B cell (primary cell): ENCODE results near the gene HIBADH. TPM values are rescaled to one million over a fixed set of nuclear protein-coding genes. Genes with fewer than 3 reads are reported as not detected.

Experiments
- ATAC-seq: fragments of 200-7000 bp; cut with Tn5 transposase; one replicate; pipeline ENCODE4 v1.10.0; 2021; ENCODE audit warnings: low read depth, mild to moderate bottlenecking, moderate number of reproducible peaks, moderate library complexity
- CTCF ChIA-PET: fragments of 350-600 bp; sonication (Branson Sonifier 250); formaldehyde crosslinking; loops from one replicate; lab custom pipeline; 2021; ENCODE audit warnings: antibody characterized with exemption, inconsistent platforms; lab: Charles Lee
- POLR2A ChIA-PET: fragments of 350-600 bp; sonication (Branson Sonifier 250); formaldehyde crosslinking; loops from one replicate; lab custom pipeline; 2021; ENCODE audit warnings: antibody characterized with exemption; lab: Charles Lee
- DNase-seq: peaks from one replicate; pipeline ENCODE4 v3.0.0; 2013
- H2AFZ ChIP-seq: 2 replicates; pipeline ENCODE4 v1.6.1; 2012; ENCODE audit warnings: mild to moderate bottlenecking, low read depth, low read length; ENCODE audit not compliant: insufficient read depth, poor library complexity, severe bottlenecking
- H3K27ac ChIP-seq, 2 donors: 1 replicate in 1 of 2; 2 replicates in 1 of 2; pipeline ENCODE4 v1.5.1; 2012 to 2013; ENCODE audit warnings: low read length in 2 of 2, mild to moderate bottlenecking in 2 of 2, moderate library complexity in 1 of 2
- H3K27me3 ChIP-seq, 4 experiments: fragments of 200-600 bp in 1 of 4; sonication (generic) in 1 of 4; replicated peaks in 1 of 4; 1 replicate in 2 of 4; 2 replicates in 2 of 4; pipeline versions ENCODE4 v1.6.1 to v1.7.0; 2013 to 2016; ENCODE audit warnings: low read length in 3 of 4, mild to moderate bottlenecking in 2 of 4, mixed read lengths in 1 of 4, moderate library complexity in 1 of 4; ENCODE audit not compliant: insufficient read depth in 4 of 4, control insufficient read depth in 3 of 4; ENCODE audit errors: control extremely low read depth in 1 of 4
- H3K36me3 ChIP-seq, 2 experiments: replicated peaks in 1 of 2; 1 replicate in 1 of 2; 2 replicates in 1 of 2; pipeline versions ENCODE4 v1.6.1 to v1.7.1; 2013; ENCODE audit warnings: low read length in 1 of 2; ENCODE audit not compliant: insufficient read depth in 2 of 2, control insufficient read depth in 1 of 2; ENCODE audit errors: control extremely low read depth in 1 of 2, extremely low read depth in 1 of 2
- H3K4me1 ChIP-seq, 2 donors: fragments of 200-600 bp in 1 of 2; sonication (generic) in 1 of 2; 1 replicate in 1 of 2; 2 replicates in 1 of 2; pipeline versions ENCODE4 v1.5.1 to v1.6.1; 2013 to 2017; ENCODE audit warnings: low read length in 2 of 2; ENCODE audit not compliant: control insufficient read depth in 2 of 2, insufficient read depth in 2 of 2
- H3K4me2 ChIP-seq: replicated peaks from 2 replicates; pipeline ENCODE3; 2012; ENCODE audit warnings: mild to moderate bottlenecking, low read depth, low read length; ENCODE audit not compliant: poor library complexity, severe bottlenecking
- H3K4me3 ChIP-seq, 5 experiments: fragments of 200-600 bp in 1 of 5; sonication (generic) in 1 of 5; 1 replicate in 3 of 5; 2 replicates in 2 of 5; pipeline versions ENCODE4 v1.5.1 to v1.7.0; 2011 to 2016; ENCODE audit warnings: low read length in 4 of 5, mild to moderate bottlenecking in 4 of 5, low read depth in 2 of 5, control low read depth in 1 of 5, moderate library complexity in 1 of 5; ENCODE audit not compliant: insufficient read depth in 1 of 5; ENCODE audit errors: control extremely low read depth in 1 of 5, extremely low read depth in 1 of 5
- H3K79me2 ChIP-seq: fragments of 200-600 bp; sonication (generic); one replicate; pipeline ENCODE4 v1.6.0; 2016; ENCODE audit warnings: low read length; ENCODE audit not compliant: control insufficient read depth, insufficient read depth
- H3K9ac ChIP-seq: fragments of 200-600 bp; sonication (generic); 2 replicates; pipeline ENCODE4 v1.6.1; 2017; ENCODE audit warnings: mild to moderate bottlenecking, low read length, moderate library complexity
- H3K9me3 ChIP-seq, 3 donors: one replicate each; pipeline versions ENCODE4 v1.6.1 to v1.7.1; 2013; ENCODE audit warnings: low read length in 2 of 3; ENCODE audit not compliant: control insufficient read depth in 2 of 3, insufficient read depth in 1 of 3; ENCODE audit errors: control extremely low read depth in 1 of 3
- H4K20me1 ChIP-seq: 2 replicates; pipeline ENCODE4 v1.6.0; 2012; ENCODE audit warnings: mild to moderate bottlenecking, low read length; ENCODE audit not compliant: insufficient read depth, control insufficient read depth, poor library complexity, severe bottlenecking
- H3K27ac Mint-ChIP-seq: one replicate; pipeline ENCODE4 v1.8.0; 2021; ENCODE audit warnings: mixed read lengths
- H3K27me3 Mint-ChIP-seq: one replicate; pipeline ENCODE4 v1.8.0; 2021; ENCODE audit warnings: mixed read lengths
- H3K4me1 Mint-ChIP-seq: one replicate; pipeline ENCODE4 v1.8.0; 2021; ENCODE audit warnings: mixed read lengths
- H3K4me3 Mint-ChIP-seq: one replicate; pipeline ENCODE4 v1.8.0; 2021; ENCODE audit warnings: mixed read lengths
- H3K9me3 Mint-ChIP-seq: one replicate; pipeline ENCODE4 v1.8.0; 2022; ENCODE audit warnings: mixed read lengths; ENCODE audit not compliant: insufficient read depth
- CTCF ChIP-seq: fragments of 200-600 bp; IDR thresholded peaks from one replicate; pipeline ENCODE4 v1.8.0; 2022; ENCODE audit warnings: antibody characterized with exemption, mild to moderate bottlenecking
- EZH2 ChIP-seq: IDR thresholded peaks from 2 replicates; pipeline ENCODE4 v1.6.1; 2012; ENCODE audit warnings: borderline replicate concordance, low read depth, mild to moderate bottlenecking, moderate library complexity, low read length; ENCODE audit not compliant: insufficient read depth, poor library complexity, severe bottlenecking
- WGBS: methylation state at CpG from one replicate; pipeline ENCODE4 v1.1.5; 2013; ENCODE audit warnings: missing lambda C conversion rate; ENCODE audit not compliant: insufficient coverage; 5-methylcytosine and 5-hydroxymethylcytosine counted together
- intact Hi-C: fragments of 100-400 bp; cut with micrococcal nuclease; formaldehyde crosslinking; loops from one replicate; pipeline ENCODE4 v1.10.0; 2022
- polyA plus RNA-seq: library from polyadenylated mRNA; depleted of rRNA; stranded (reverse); fragments of >200 nt; gene quantifications from 2 replicates; pipeline ENCODE4 v1.2.3, GENCODE V29; 2012
- total RNA-seq, 2 donors: library from RNA; stranded (reverse); fragments of 120-200 nt in 1 of 2; gene quantifications; 1 replicate in 1 of 2; 2 replicates in 1 of 2; pipeline versions ENCODE4 v1.2.3 to v1.2.4, GENCODE V29; 2013 to 2022

Gene HIBADH
- total and polyA plus RNA-seq, 2 donors (not counting 1 experiment from before 2014, with no cell fraction given), result 6.9 to 14.1 TPM

- no peaks in the 10 kb centered on the region for H4K20me1 ChIP-seq
- H3K27me3 ChIP-seq, result no peaks in the 10 kb centered on the region
- no peak overlapping the region for H3K4me3 ChIP-seq
- no peaks in the 10 kb centered on the region for H3K79me2 ChIP-seq
- Mint-ChIP-seq H3K4me1 (no peaks in the 10 kb centered on the region), H3K27ac (no peak overlapping the region), H3K9me3 (peaks cover 2% of the 10 kb centered on the region), H3K27me3 (no peaks in the 10 kb centered on the region), H3K4me3 (no peak overlapping the region)
- H3K4me1 ChIP-seq, result no peaks in the 10 kb centered on the region
- CTCF ChIA-PET, result interaction anchor here (0.6 kb wide), 1 partner anchor 558 kb away, joined by 3 read pairs; no protein-coding TSS in a partner anchor
- POLR2A ChIA-PET, result no interaction called here
- H3K36me3 ChIP-seq, result peaks cover 3 to 5% of the 10 kb centered on the region in 2 experiments
- no peak overlapping the region for H3K4me2 ChIP-seq
- no peak for TF ChIP-seq CTCF
- TF ChIP-seq EZH2, result no peak
- DNase-seq (no peak), ATAC-seq (no peak)
- no peak overlapping the region for H3K27ac ChIP-seq
- H3K9me3 ChIP-seq, result no peaks in the 10 kb centered on the region
- no peak overlapping the region for H2AFZ ChIP-seq
- H3K9ac ChIP-seq, result no peak overlapping the region
- intact Hi-C loops, result no loop called here
These were observed 139.4 kb downstream of the HIBADH start for GRCh38 chr7:27523321-27523720.

- intact Hi-C loops, result no loop called here
- Mint-ChIP-seq H3K9me3 (peaks cover 2% of the 10 kb centered on the region), H3K4me3 (no peak overlapping the region), H3K27me3 (no peaks in the 10 kb centered on the region), H3K4me1 (no peaks in the 10 kb centered on the region), H3K27ac (no peak overlapping the region)
- ChIA-PET CTCF (interaction anchor here (0.6 kb wide), 1 partner anchor 558 kb away, joined by 3 read pairs; no protein-coding TSS in a partner anchor), POLR2A (no interaction called here)
- no peak for ATAC-seq
- Histone ChIP-seq H3K9ac (no peak overlapping the region), H2AFZ (no peak overlapping the region), H3K27ac (no peak overlapping the region), H3K9me3 (no peaks in the 10 kb centered on the region), H3K36me3 (peaks cover 3 to 5% of the 10 kb centered on the region in 2 experiments), H3K27me3 (no peaks in the 10 kb centered on the region), H4K20me1 (no peaks in the 10 kb centered on the region), H3K79me2 (no peaks in the 10 kb centered on the region), H3K4me3 (no peak overlapping the region), H3K4me2 (no peak overlapping the region), H3K4me1 (no peaks in the 10 kb centered on the region)
- TF ChIP-seq CTCF, result no peak
- TF ChIP-seq EZH2, result no peak
- WGBS, result no CpG with 5 or more reads among the region's 2 CpGs
- no peak for DNase-seq
These were observed 140.1 kb downstream of the HIBADH start for GRCh38 chr7:27522566-27522965.
